ENCODE results near the gene MYLK4.

DNA sequence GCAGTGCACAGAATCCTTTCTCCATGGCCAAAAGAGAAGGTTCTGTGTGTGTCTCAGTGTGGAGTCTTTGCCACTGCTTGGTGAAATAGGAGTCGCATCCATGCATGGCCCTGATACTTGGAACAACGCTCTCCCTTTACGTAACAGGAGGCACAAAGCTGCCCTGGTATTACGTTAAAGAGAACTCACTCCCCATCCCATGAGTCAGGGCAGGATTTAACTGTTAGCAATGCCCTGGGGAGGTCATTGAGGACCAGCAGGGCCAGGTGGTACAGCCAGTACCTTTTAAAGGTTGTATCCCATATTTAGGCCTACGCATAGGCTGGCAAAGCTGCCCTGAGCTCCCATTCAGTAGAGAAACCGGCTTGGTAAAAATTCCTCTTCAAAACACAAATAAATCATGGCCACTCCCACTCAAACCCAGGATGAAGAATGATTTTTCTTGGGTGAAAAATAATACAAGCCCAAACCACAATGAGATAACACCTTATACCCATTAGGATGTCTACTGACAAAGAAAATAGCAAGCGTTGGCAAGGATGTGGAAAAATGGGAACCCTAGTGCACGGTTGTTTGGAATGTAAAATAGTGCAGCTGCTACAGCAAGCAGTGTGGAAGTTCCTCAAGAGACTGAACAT, 37.1 kb downstream of the MYLK4 start:
- TF ChIP-seq, protein P1, sequence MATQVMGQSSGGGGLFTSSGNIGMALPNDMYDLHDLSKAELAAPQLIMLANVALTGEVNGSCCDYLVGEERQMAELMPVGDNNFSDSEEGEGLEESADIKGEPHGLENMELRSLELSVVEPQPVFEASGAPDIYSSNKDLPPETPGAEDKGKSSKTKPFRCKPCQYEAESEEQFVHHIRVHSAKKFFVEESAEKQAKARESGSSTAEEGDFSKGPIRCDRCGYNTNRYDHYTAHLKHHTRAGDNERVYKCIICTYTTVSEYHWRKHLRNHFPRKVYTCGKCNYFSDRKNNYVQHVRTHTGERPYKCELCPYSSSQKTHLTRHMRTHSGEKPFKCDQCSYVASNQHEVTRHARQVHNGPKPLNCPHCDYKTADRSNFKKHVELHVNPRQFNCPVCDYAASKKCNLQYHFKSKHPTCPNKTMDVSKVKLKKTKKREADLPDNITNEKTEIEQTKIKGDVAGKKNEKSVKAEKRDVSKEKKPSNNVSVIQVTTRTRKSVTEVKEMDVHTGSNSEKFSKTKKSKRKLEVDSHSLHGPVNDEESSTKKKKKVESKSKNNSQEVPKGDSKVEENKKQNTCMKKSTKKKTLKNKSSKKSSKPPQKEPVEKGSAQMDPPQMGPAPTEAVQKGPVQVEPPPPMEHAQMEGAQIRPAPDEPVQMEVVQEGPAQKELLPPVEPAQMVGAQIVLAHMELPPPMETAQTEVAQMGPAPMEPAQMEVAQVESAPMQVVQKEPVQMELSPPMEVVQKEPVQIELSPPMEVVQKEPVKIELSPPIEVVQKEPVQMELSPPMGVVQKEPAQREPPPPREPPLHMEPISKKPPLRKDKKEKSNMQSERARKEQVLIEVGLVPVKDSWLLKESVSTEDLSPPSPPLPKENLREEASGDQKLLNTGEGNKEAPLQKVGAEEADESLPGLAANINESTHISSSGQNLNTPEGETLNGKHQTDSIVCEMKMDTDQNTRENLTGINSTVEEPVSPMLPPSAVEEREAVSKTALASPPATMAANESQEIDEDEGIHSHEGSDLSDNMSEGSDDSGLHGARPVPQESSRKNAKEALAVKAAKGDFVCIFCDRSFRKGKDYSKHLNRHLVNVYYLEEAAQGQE (IDR thresholded peaks at IDR 0.05; ENCODE audit: insufficient read depth in 1 of 2, low read depth in 2 of 2, low read length in 1 of 2) = no peak
- TF ChIP-seq, protein P2, sequence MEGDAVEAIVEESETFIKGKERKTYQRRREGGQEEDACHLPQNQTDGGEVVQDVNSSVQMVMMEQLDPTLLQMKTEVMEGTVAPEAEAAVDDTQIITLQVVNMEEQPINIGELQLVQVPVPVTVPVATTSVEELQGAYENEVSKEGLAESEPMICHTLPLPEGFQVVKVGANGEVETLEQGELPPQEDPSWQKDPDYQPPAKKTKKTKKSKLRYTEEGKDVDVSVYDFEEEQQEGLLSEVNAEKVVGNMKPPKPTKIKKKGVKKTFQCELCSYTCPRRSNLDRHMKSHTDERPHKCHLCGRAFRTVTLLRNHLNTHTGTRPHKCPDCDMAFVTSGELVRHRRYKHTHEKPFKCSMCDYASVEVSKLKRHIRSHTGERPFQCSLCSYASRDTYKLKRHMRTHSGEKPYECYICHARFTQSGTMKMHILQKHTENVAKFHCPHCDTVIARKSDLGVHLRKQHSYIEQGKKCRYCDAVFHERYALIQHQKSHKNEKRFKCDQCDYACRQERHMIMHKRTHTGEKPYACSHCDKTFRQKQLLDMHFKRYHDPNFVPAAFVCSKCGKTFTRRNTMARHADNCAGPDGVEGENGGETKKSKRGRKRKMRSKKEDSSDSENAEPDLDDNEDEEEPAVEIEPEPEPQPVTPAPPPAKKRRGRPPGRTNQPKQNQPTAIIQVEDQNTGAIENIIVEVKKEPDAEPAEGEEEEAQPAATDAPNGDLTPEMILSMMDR (IDR thresholded peaks at IDR 0.05) = no peak
- TF ChIP-seq POLR2AphosphoS5 (IDR thresholded peaks at IDR 0.05; ENCODE audit: low read depth, low read length) (no peak), TCF7L2 (IDR thresholded peaks at IDR 0.05; ENCODE audit: low read depth, low read length) (no peak)

Measured in Panc1 (cell line).